MM.1S (cell line): ENCODE data around the gene MARCHF10.

Experiments
- CTCF ChIP-seq: fragments of 300-600 bp; sonication (generic); IDR thresholded peaks from 2 replicates; pipeline ENCODE4 v1.5.1; 2016; ENCODE audit warnings: antibody characterized with exemption, low read length, mixed read lengths
- EZH2 ChIP-seq: fragments of 300-600 bp; sonication (generic); optimal IDR thresholded peaks from 2 replicates; pipeline ENCODE3; 2017; ENCODE audit warnings: low read depth, mild to moderate bottlenecking, antibody characterized with exemption, low read length, mixed read lengths
- EZH2phosphoT487 ChIP-seq: fragments of 300-600 bp; sonication (generic); IDR thresholded peaks from 2 replicates; pipeline ENCODE4 v1.6.1; 2018; ENCODE audit warnings: antibody characterized with exemption, low read length

GRCh38 chr17:62774338-62774737 lies 33.8 kb downstream of the MARCHF10 start:
- TF ChIP-seq CTCF (no peak), EZH2phosphoT487 (no peak), EZH2 (no peak)
